Tibial artery (tissue), 4 donors: ENCODE data around the gene OR1L8.
"Not testable (repeated sequence)": the region's sequence is repeated elsewhere in the genome, so short reads cannot be mapped to it uniquely, and the experiment has no call there.

ENCODE experiments used
- DNase-seq, 2 donors: peaks; one replicate each; pipeline ENCODE4 v3.0.0-alpha.2; 2019
- H3K27ac ChIP-seq, 2 donors: fragments of 200-600 bp; sonication (generic) in 1 of 2; 1 replicate in 1 of 2; 2 replicates in 1 of 2; pipeline ENCODE4 v1.5.1; 2018 to 2019; ENCODE audit warnings: mild to moderate bottlenecking in 1 of 2
- H3K27me3 ChIP-seq, 2 donors: fragments of 200-600 bp; sonication (generic) in 1 of 2; one replicate each; pipeline versions ENCODE4 v1.5.1 to v1.6.0; 2016 to 2019
- H3K36me3 ChIP-seq, 3 donors: fragments of 200-600 bp; sonication (generic) in 2 of 3; one replicate each; pipeline ENCODE4 v1.5.1; 2016 to 2019; ENCODE audit warnings: mild to moderate bottlenecking in 2 of 3
- H3K4me1 ChIP-seq, 4 donors: fragments of 200-600 bp; sonication (generic) in 2 of 4; 1 replicate in 3 of 4; 2 replicates in 1 of 4; pipeline ENCODE4 v1.5.1; 2016 to 2019
- H3K4me3 ChIP-seq, 2 donors: fragments of 200-600 bp; sonication (generic) in 1 of 2; 1 replicate in 1 of 2; 2 replicates in 1 of 2; pipeline ENCODE4 v1.5.1; 2018 to 2019; ENCODE audit warnings: mild to moderate bottlenecking in 2 of 2
- H3K9me3 ChIP-seq, 3 donors: fragments of 200-600 bp; sonication (generic) in 1 of 3; one replicate each; pipeline ENCODE4 v1.5.1; 2016 to 2019
- intact Hi-C: fragments of 100-400 bp; cut with DNase I; formaldehyde crosslinking; loops from one replicate; pipeline ENCODE4 v1.15.0; 2023; ENCODE audit warnings: low total_unique reads
- TF ChIP-seq, protein P1 (sequence below), 2 experiments: fragments of 200-600 bp in 1 of 2; fragments of 450-650 bp in 1 of 2; IDR thresholded peaks; one replicate each; pipeline ENCODE4 v1.5.1; 2017 to 2019; ENCODE audit warnings: antibody characterized with exemption in 2 of 2, mild to moderate bottlenecking in 1 of 2, moderate library complexity in 1 of 2

The OR1L8 gene

GRCh38 chr9:122536134-122536533, 47.0 kb downstream of the OR1L8 start:
- Histone ChIP-seq H3K27me3 (no peaks in the 10 kb centered on the region), H3K4me1 (no peaks in the 10 kb centered on the region), H3K36me3 (no peaks in the 10 kb centered on the region), H3K27ac (no peak overlapping the region), H3K4me3 (no peak overlapping the region), H3K9me3 (no peaks in the 10 kb centered on the region)
- TF ChIP-seq, protein P1, sequence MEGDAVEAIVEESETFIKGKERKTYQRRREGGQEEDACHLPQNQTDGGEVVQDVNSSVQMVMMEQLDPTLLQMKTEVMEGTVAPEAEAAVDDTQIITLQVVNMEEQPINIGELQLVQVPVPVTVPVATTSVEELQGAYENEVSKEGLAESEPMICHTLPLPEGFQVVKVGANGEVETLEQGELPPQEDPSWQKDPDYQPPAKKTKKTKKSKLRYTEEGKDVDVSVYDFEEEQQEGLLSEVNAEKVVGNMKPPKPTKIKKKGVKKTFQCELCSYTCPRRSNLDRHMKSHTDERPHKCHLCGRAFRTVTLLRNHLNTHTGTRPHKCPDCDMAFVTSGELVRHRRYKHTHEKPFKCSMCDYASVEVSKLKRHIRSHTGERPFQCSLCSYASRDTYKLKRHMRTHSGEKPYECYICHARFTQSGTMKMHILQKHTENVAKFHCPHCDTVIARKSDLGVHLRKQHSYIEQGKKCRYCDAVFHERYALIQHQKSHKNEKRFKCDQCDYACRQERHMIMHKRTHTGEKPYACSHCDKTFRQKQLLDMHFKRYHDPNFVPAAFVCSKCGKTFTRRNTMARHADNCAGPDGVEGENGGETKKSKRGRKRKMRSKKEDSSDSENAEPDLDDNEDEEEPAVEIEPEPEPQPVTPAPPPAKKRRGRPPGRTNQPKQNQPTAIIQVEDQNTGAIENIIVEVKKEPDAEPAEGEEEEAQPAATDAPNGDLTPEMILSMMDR (IDR thresholded peaks at IDR 0.05): no peak
- intact Hi-C loops: no loop called here
- DNase-seq: no peak

DNA sequence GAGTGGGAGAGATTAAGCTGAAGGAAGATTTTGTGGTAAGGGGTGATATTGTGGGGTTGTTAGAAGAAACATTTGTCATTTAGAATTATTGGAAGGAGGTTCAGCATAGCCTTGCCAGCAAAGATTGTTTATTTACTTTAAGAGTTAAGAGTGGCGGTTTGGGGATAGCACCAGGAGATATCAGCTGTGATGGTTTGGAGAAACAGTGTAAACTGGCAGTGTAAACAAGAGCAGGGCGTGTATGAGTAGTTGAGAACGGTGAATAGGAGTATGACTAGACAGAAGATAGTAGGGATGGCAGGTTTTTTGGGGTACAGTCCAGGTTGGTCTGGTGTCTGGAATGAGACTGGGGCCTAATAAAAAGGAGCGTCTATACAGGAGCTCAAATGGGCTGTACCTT, 52.0 kb downstream of the OR1L8 start:
- H3K9me3 ChIP-seq, DNase-seq, H3K36me3 ChIP-seq, H3K4me1 ChIP-seq, H3K27ac ChIP-seq, H3K27me3 ChIP-seq, intact Hi-C loops, H3K4me3 ChIP-seq: not testable (repeated sequence)

DNA sequence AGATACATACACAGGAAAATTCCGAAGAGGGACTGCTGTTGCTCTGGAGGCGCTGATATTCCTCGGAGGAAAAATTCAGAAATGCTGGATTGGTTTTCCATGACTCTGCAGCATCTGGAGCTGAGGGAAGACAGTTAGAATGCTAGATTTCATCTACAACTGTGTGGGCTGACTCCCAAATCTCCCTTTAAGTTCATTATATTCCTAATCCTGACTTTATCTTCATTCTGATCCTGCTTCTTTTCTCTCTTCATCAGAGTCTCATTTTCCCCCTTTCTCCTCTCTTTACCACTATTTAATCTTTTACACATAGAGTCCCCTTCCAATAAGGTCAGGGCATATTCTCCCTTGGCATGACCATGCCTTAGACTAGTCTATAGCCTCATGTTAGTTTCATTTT, 56.0 kb downstream of the OR1L8 start, which contains the start of gene OR1N1:
OR1N1 (minus strand) TSS at position 101 of the 400 bp plus-strand sequence; CDS start at position 101, 0 bp downstream.
- Histone ChIP-seq H3K36me3 (no peaks in the 10 kb centered on the region), H3K4me1 (no peaks in the 10 kb centered on the region), H3K9me3 (no peaks in the 10 kb centered on the region), H3K27me3 (no peaks in the 10 kb centered on the region), H3K4me3 (no peak within 1 kb of the TSS), H3K27ac (no peak within 1 kb of the TSS)
- TF ChIP-seq, protein P1 (IDR thresholded peaks at IDR 0.05): no peak
- intact Hi-C loops: no loop called here
- no peak for DNase-seq

- no peaks in the 10 kb centered on the region for H3K27me3 ChIP-seq
- intact Hi-C loops: no loop called here
- no peak overlapping the region for H3K4me3 ChIP-seq
- no peaks in the 10 kb centered on the region for H3K36me3 ChIP-seq
- H3K9me3 ChIP-seq: no peaks in the 10 kb centered on the region
- TF ChIP-seq, protein P1 (IDR thresholded peaks at IDR 0.05): no peak
- no peaks in the 10 kb centered on the region for H3K4me1 ChIP-seq
- DNase-seq: no peak
- no peak overlapping the region for H3K27ac ChIP-seq
Observed at GRCh38 chr9:122526602-122527001, 56.6 kb downstream of the OR1L8 start.

GRCh38 chr9:122519376-122519775, 63.8 kb downstream of the OR1L8 start:
- intact Hi-C loops: no loop called here
- H3K4me3 ChIP-seq: no peak overlapping the region
- no peaks in the 10 kb centered on the region for H3K9me3 ChIP-seq
- DNase-seq: no peak
- no peak overlapping the region for H3K27ac ChIP-seq
- no peaks in the 10 kb centered on the region for H3K4me1 ChIP-seq
- H3K27me3 ChIP-seq: peaks cover 0 to 5% of the 10 kb centered on the region in 2 donors
- TF ChIP-seq, protein P1 (IDR thresholded peaks at IDR 0.05): no peak
- H3K36me3 ChIP-seq: no peaks in the 10 kb centered on the region

- no peak for DNase-seq
- no peak within 1 kb of the TSS for H3K27ac ChIP-seq
- H3K36me3 ChIP-seq: no peaks in the 10 kb centered on the region
- H3K4me1 ChIP-seq: no peaks in the 10 kb centered on the region
- H3K4me3 ChIP-seq: no peak within 1 kb of the TSS
- intact Hi-C loops: no loop called here
- H3K27me3 ChIP-seq: peaks cover 0 to 5% of the 10 kb centered on the region in 2 donors
- TF ChIP-seq, protein P1 (IDR thresholded peaks at IDR 0.05): no peak
- no peaks in the 10 kb centered on the region for H3K9me3 ChIP-seq
Observed at GRCh38 chr9:122518841-122519240, 64.3 kb downstream of the OR1L8 start, which contains the start of gene OR1J4. Gene OR1J4, plus strand, starts transcription at chr9:122519141. Its CDS starts 0 bp downstream, at chr9:122519141.
